Neuronal stem cell (in vitro differentiated cells): ENCODE data around the gene PAFAH2.

Experiments
- DNase-seq: peaks from one replicate; pipeline ENCODE4 v3.0.0-alpha.2; 2013; ENCODE audit warnings: low spot score
- H2AFZ ChIP-seq: one replicate; pipeline ENCODE4 v1.6.1; 2013; ENCODE audit warnings: mild to moderate bottlenecking, low read length, inconsistent platforms
- H2AK5ac ChIP-seq: 2 replicates; pipeline ENCODE4 v1.6.1; 2013; ENCODE audit warnings: low read depth, mild to moderate bottlenecking, inconsistent platforms, low read length, moderate library complexity, mixed read lengths
- H2BK120ac ChIP-seq: 2 replicates; pipeline ENCODE4 v1.6.1; 2013; ENCODE audit warnings: low read depth, mild to moderate bottlenecking, inconsistent platforms, low read length, moderate library complexity, mixed read lengths
- H2BK12ac ChIP-seq: one replicate; pipeline ENCODE4 v1.6.1; 2013; ENCODE audit warnings: low read length, inconsistent platforms
- H2BK15ac ChIP-seq: 2 replicates; pipeline ENCODE4 v1.6.1; 2013; ENCODE audit warnings: mild to moderate bottlenecking, low read length, inconsistent platforms, mixed read lengths
- H2BK5ac ChIP-seq: one replicate; pipeline ENCODE4 v1.6.1; 2013; ENCODE audit warnings: inconsistent platforms, mild to moderate bottlenecking, low read length, moderate library complexity
- H3K14ac ChIP-seq: one replicate; pipeline ENCODE4 v1.6.1; 2013; ENCODE audit warnings: low read length, inconsistent platforms
- H3K18ac ChIP-seq: 2 replicates; pipeline ENCODE4 v1.6.1; 2013; ENCODE audit warnings: low read length, inconsistent platforms
- H3K23ac ChIP-seq: 2 replicates; pipeline ENCODE4 v1.6.1; 2013; ENCODE audit warnings: low read depth, mild to moderate bottlenecking, mixed read lengths, low read length, inconsistent platforms; ENCODE audit not compliant: poor library complexity
- H3K27ac ChIP-seq: replicated peaks from 3 replicates; pipeline ENCODE4 v1.5.1; 2013; ENCODE audit warnings: low read length, inconsistent platforms
- H3K27me3 ChIP-seq, 3 experiments: 2 replicates each; pipeline ENCODE4 v1.6.1; 2013; ENCODE audit warnings: low read length in 3 of 3, mild to moderate bottlenecking in 2 of 3, inconsistent platforms in 1 of 3, low read depth in 1 of 3, mixed read lengths in 1 of 3, moderate library complexity in 1 of 3; ENCODE audit not compliant: control insufficient read depth in 3 of 3, insufficient read depth in 3 of 3
- H3K36me3 ChIP-seq, 2 donors: replicated peaks in 1 of 2; 2 replicates each; pipeline ENCODE4 v1.6.1; 2013; ENCODE audit warnings: low read length in 2 of 2; ENCODE audit not compliant: control insufficient read depth in 2 of 2, insufficient read depth in 2 of 2
- H3K4ac ChIP-seq: 2 replicates; pipeline ENCODE4 v1.6.1; 2013; ENCODE audit warnings: inconsistent platforms, mild to moderate bottlenecking, low read length, moderate library complexity
- H3K4me1 ChIP-seq, 2 donors: 1 replicate in 1 of 2; 2 replicates in 1 of 2; pipeline ENCODE4 v1.6.1; 2013; ENCODE audit warnings: low read length in 2 of 2, low read depth in 1 of 2; ENCODE audit not compliant: control insufficient read depth in 2 of 2, insufficient read depth in 1 of 2
- H3K4me2 ChIP-seq: one replicate; pipeline ENCODE4 v1.6.1; 2013; ENCODE audit warnings: mild to moderate bottlenecking, low read length, inconsistent platforms; ENCODE audit not compliant: insufficient read depth, poor library complexity, severe bottlenecking
- H3K4me3 ChIP-seq, 2 donors: 2 replicates each; pipeline ENCODE4 v1.5.1; 2013; ENCODE audit warnings: low read length in 2 of 2, mild to moderate bottlenecking in 2 of 2, inconsistent platforms in 1 of 2, moderate library complexity in 1 of 2
- H3K79me1 ChIP-seq: one replicate; pipeline ENCODE4 v1.6.1; 2013; ENCODE audit warnings: low read depth, mild to moderate bottlenecking, inconsistent platforms, low read length, moderate library complexity
- H3K9ac ChIP-seq: one replicate; pipeline ENCODE4 v1.6.1; 2013; ENCODE audit warnings: mild to moderate bottlenecking, low read depth, low read length, inconsistent platforms; ENCODE audit not compliant: poor library complexity
- H3K9me3 ChIP-seq, 2 donors: replicated peaks in 1 of 2; 2 replicates each; pipeline versions ENCODE3 to v1.6.1; 2013; ENCODE audit warnings: low read length in 2 of 2, mild to moderate bottlenecking in 2 of 2, inconsistent platforms in 1 of 2, low read depth in 1 of 2, mixed read lengths in 1 of 2, moderate library complexity in 1 of 2; ENCODE audit not compliant: control insufficient read depth in 2 of 2, insufficient read depth in 1 of 2
- H4K8ac ChIP-seq: one replicate; pipeline ENCODE4 v1.6.1; 2013; ENCODE audit warnings: low read depth, mild to moderate bottlenecking, inconsistent platforms, low read length, moderate library complexity
- H4K91ac ChIP-seq: one replicate; pipeline ENCODE4 v1.6.1; 2013; ENCODE audit warnings: low read length, low read depth, mild to moderate bottlenecking, inconsistent platforms; ENCODE audit not compliant: poor library complexity
- WGBS, 2 donors: extraction: QIAGEN DNeasy Blood & Tissue Kit; methylation state at CpG; one replicate each; pipeline ENCODE4 v1.1.7; 2013; ENCODE audit warnings: missing lambda C conversion rate in 2 of 2, mixed read lengths in 1 of 2; ENCODE audit not compliant: insufficient read length in 2 of 2, insufficient replicate concordance in 1 of 2; ENCODE audit errors: extremely low coverage in 2 of 2; 5-methylcytosine and 5-hydroxymethylcytosine counted together

Gene PAFAH2

GRCh38 chr1:25992689-25993171, 5.1 kb downstream of the PAFAH2 start:
- H3K27me3 ChIP-seq = no peaks in the 10 kb centered on the region
- no peak overlapping the region for H2BK15ac ChIP-seq
- no peak overlapping the region for H3K4me3 ChIP-seq
- WGBS, 2 donors = no CpG with 5 or more reads among the region's 9 CpGs
- no peak overlapping the region for H2BK12ac ChIP-seq
- H4K91ac ChIP-seq = no peak overlapping the region
- H2BK5ac ChIP-seq = no peak overlapping the region
- peaks cover 1% of the 10 kb centered on the region for H3K79me1 ChIP-seq
- H3K23ac ChIP-seq = no peak overlapping the region
- H2BK120ac ChIP-seq = no peak overlapping the region
- H3K4me2 ChIP-seq = no peak overlapping the region
- H3K18ac ChIP-seq = no peak overlapping the region
- no peak overlapping the region for H2AK5ac ChIP-seq
- H4K8ac ChIP-seq = no peak overlapping the region
- no peak for DNase-seq
- no peak overlapping the region for H3K4ac ChIP-seq
- H3K14ac ChIP-seq = no peak overlapping the region
- H2AFZ ChIP-seq = no peak overlapping the region
- no peaks in the 10 kb centered on the region for H3K9me3 ChIP-seq
- peaks cover 4 to 22% of the 10 kb centered on the region in 2 donors for H3K36me3 ChIP-seq
- H3K27ac ChIP-seq = no peak overlapping the region
- H3K9ac ChIP-seq = no peak overlapping the region
- peaks cover 10 to 36% of the 10 kb centered on the region in 2 donors for H3K4me1 ChIP-seq

GRCh38 chr1:25991937-25992688, 5.8 kb downstream of the PAFAH2 start:
- WGBS, 2 donors = no CpG with 5 or more reads among the region's 5 CpGs
- Histone ChIP-seq H3K9me3 (no peaks in the 10 kb centered on the region), H2BK5ac (no peak overlapping the region)

GRCh38 chr1:25990702-25991395, 7.0 kb downstream of the PAFAH2 start:
- Histone ChIP-seq H3K36me3 (peaks cover 4 to 37% of the 10 kb centered on the region in 2 donors), H3K4ac (no peak overlapping the region), H3K27me3 (no peaks in the 10 kb centered on the region), H2BK5ac (no peak overlapping the region), H3K9me3 (peaks cover 0 to under 1% of the 10 kb centered on the region in 2 donors), H4K91ac (no peak overlapping the region), H2BK15ac (no peak overlapping the region), H3K4me2 (no peak overlapping the region), H3K27ac (no peak overlapping the region), H3K4me3 (no peak overlapping the region), H3K18ac (no peak overlapping the region), H2BK120ac (no peak overlapping the region), H3K14ac (no peak overlapping the region), H2AK5ac (no peak overlapping the region), H3K9ac (no peak overlapping the region), H3K79me1 (no peaks in the 10 kb centered on the region), H4K8ac (no peak overlapping the region), H2BK12ac (no peak overlapping the region), H2AFZ (no peak overlapping the region), H3K4me1 (peaks cover 4 to 30% of the 10 kb centered on the region in 2 donors), H3K23ac (no peak overlapping the region)
- no CpG with 5 or more reads among the region's 15 CpGs for WGBS, 2 donors
- no peak for DNase-seq

More at GRCh38 chr1:25991937-25992688, 5.8 kb downstream of the PAFAH2 start:
- Histone ChIP-seq H3K4me3 (no peak overlapping the region), H2BK12ac (no peak overlapping the region), H3K4me2 (no peak overlapping the region), H3K14ac (no peak overlapping the region), H3K9ac (no peak overlapping the region), H2BK120ac (no peak overlapping the region), H3K18ac (no peak overlapping the region), H2BK15ac (no peak overlapping the region), H3K27me3 (no peaks in the 10 kb centered on the region), H3K79me1 (no peaks in the 10 kb centered on the region), H4K91ac (no peak overlapping the region), H2AFZ (no peak overlapping the region), H4K8ac (no peak overlapping the region), H3K27ac (no peak overlapping the region), H3K36me3 (peaks cover 4 to 28% of the 10 kb centered on the region in 2 donors), H3K23ac (no peak overlapping the region), H2AK5ac (no peak overlapping the region), H3K4me1 (peaks cover 8 to 36% of the 10 kb centered on the region in 2 donors), H3K4ac (no peak overlapping the region)
- DNase-seq = no peak

GRCh38 chr1:25990251-25990650, 7.6 kb downstream of the PAFAH2 start:
- H3K4me1 ChIP-seq = peaks cover 4 to 28% of the 10 kb centered on the region in 2 donors
- no peak overlapping the region for H4K91ac ChIP-seq
- H3K27ac ChIP-seq = no peak overlapping the region
- no CpG with 5 or more reads among the region's 6 CpGs for WGBS, 2 donors
- no peak overlapping the region for H2AFZ ChIP-seq
- H2BK5ac ChIP-seq = no peak overlapping the region
- no peak overlapping the region for H3K4ac ChIP-seq
- H3K27me3 ChIP-seq = no peaks in the 10 kb centered on the region
- H3K4me3 ChIP-seq = no peak overlapping the region
- H2AK5ac ChIP-seq = no peak overlapping the region
- peaks cover 0 to 5% of the 10 kb centered on the region in 2 donors for H3K9me3 ChIP-seq
- no peak overlapping the region for H3K14ac ChIP-seq
- peaks cover 8 to 43% of the 10 kb centered on the region in 2 donors for H3K36me3 ChIP-seq
- H3K23ac ChIP-seq = no peak overlapping the region
- no peak overlapping the region for H2BK12ac ChIP-seq
- H2BK120ac ChIP-seq = no peak overlapping the region
- H3K9ac ChIP-seq = no peak overlapping the region
- no peak overlapping the region for H3K4me2 ChIP-seq
- no peak overlapping the region for H3K18ac ChIP-seq
- H4K8ac ChIP-seq = no peak overlapping the region
- H2BK15ac ChIP-seq = no peak overlapping the region
- no peaks in the 10 kb centered on the region for H3K79me1 ChIP-seq
- no peak for DNase-seq
